DOHH2 (cell line): ENCODE results near the gene TMEM271.
"Not testable (repeated sequence)": the region's sequence is repeated elsewhere in the genome, so short reads cannot be mapped to it uniquely, and the experiment has no call there.

ENCODE experiments used
- H3F3A ChIP-seq: fragments of 200-600 bp; sonication (generic), shearing (Covaris generic); 2 replicates; pipeline ENCODE4 v1.6.0; 2016; ENCODE audit warnings: antibody characterized with exemption, mild to moderate bottlenecking; ENCODE audit not compliant: control insufficient read depth, insufficient read depth
- H3K27ac ChIP-seq: fragments of 200-600 bp; sonication (generic); 2 replicates; pipeline ENCODE4 v1.5.1; 2014; ENCODE audit warnings: low read depth, mild to moderate bottlenecking, low read length, moderate library complexity
- H3K27me3 ChIP-seq: fragments of 200-600 bp; sonication (generic); 2 replicates; pipeline ENCODE4 v1.6.1; 2014; ENCODE audit warnings: mild to moderate bottlenecking, low read length, mixed read lengths; ENCODE audit not compliant: control insufficient read depth
- H3K36me3 ChIP-seq: fragments of 200-600 bp; sonication (generic); 2 replicates; pipeline ENCODE4 v1.6.1; 2014; ENCODE audit warnings: mild to moderate bottlenecking, low read length, moderate library complexity, mixed read lengths; ENCODE audit not compliant: control insufficient read depth
- H3K4me1 ChIP-seq: fragments of 200-600 bp; sonication (generic); 2 replicates; pipeline ENCODE4 v1.6.1; 2014; ENCODE audit warnings: mild to moderate bottlenecking, low read length, mixed read lengths; ENCODE audit not compliant: control insufficient read depth
- H3K4me2 ChIP-seq: fragments of 200-600 bp; sonication (generic); 2 replicates; pipeline ENCODE4 v1.6.0; 2014; ENCODE audit warnings: mild to moderate bottlenecking, low read length, moderate library complexity
- H3K4me3 ChIP-seq: fragments of 200-600 bp; sonication (generic); 2 replicates; pipeline ENCODE4 v1.5.1; 2014; ENCODE audit warnings: mild to moderate bottlenecking, low read length, mixed read lengths
- H3K79me2 ChIP-seq: fragments of 200-600 bp; sonication (generic); 2 replicates; pipeline ENCODE4 v1.6.1; 2014; ENCODE audit warnings: mild to moderate bottlenecking, low read length, mixed read lengths; ENCODE audit not compliant: control insufficient read depth
- H3K9me2 ChIP-seq: fragments of 200-600 bp; sonication (generic); replicated peaks from 2 replicates; pipeline ENCODE4 v1.6.1; 2014; ENCODE audit warnings: mild to moderate bottlenecking, low read length, mixed read lengths; ENCODE audit not compliant: control insufficient read depth
- H3K9me3 ChIP-seq: fragments of 200-600 bp; sonication (generic); 2 replicates; pipeline ENCODE4 v1.6.1; 2014; ENCODE audit warnings: antibody characterized with exemption, low read length, mixed read lengths; ENCODE audit not compliant: control insufficient read depth, insufficient read depth
- H4K20me1 ChIP-seq: fragments of 200-600 bp; sonication (generic); 2 replicates; pipeline ENCODE4 v1.6.0; 2014; ENCODE audit warnings: low read depth, mild to moderate bottlenecking, antibody characterized with exemption, low read length, moderate library complexity; ENCODE audit not compliant: control insufficient read depth, insufficient read depth
- EZH2phosphoT487 ChIP-seq: fragments of 200-600 bp; sonication (generic); IDR thresholded peaks from 2 replicates; pipeline ENCODE4 v1.6.1; 2017; ENCODE audit warnings: borderline replicate concordance, mild to moderate bottlenecking, antibody characterized with exemption, low read length, moderate library complexity, mixed read lengths
- TF ChIP-seq, protein P1 (sequence below): fragments of 200-600 bp; sonication (generic); IDR thresholded peaks from one replicate; pipeline ENCODE4 v1.5.1; 2014; ENCODE audit warnings: antibody characterized with exemption, mild to moderate bottlenecking, low read depth, low read length; ENCODE audit not compliant: poor library complexity, severe bottlenecking

TMEM271 gene

DNA sequence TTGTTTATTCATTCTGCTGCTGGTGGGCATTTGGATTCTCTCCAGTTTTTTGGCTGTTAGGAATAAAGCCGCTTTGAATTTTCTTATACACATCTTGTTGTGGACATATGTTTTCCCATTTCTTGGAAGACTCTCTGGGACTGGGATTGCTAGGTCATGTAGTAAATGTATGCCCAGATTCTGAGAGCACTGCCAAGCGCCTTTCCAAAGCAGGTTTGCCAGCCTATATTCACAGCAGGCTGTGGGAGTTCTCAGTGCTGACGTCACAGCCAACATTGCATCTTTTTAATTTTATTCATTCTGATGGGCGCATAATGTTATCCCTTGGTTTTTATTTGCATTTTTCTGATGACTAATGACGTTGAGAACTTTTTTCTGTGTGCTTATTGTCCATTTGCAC lies 24.1 kb downstream of the TMEM271 start:
- Histone ChIP-seq H3K9me2 (no peaks in the 10 kb centered on the region; the same call in 1 of the 2 replicates), H4K20me1 (no peaks in the 10 kb centered on the region), H3K27me3 (no peaks in the 10 kb centered on the region), H3F3A (no peaks in the 10 kb centered on the region), H3K4me3 (no peak overlapping the region), H3K4me1 (no peaks in the 10 kb centered on the region), H3K36me3 (no peaks in the 10 kb centered on the region), H3K9me3 (peaks cover 21% of the 10 kb centered on the region), H3K4me2 (no peak overlapping the region), H3K27ac (no peak overlapping the region), H3K79me2 (no peaks in the 10 kb centered on the region)
- TF ChIP-seq, protein P1, sequence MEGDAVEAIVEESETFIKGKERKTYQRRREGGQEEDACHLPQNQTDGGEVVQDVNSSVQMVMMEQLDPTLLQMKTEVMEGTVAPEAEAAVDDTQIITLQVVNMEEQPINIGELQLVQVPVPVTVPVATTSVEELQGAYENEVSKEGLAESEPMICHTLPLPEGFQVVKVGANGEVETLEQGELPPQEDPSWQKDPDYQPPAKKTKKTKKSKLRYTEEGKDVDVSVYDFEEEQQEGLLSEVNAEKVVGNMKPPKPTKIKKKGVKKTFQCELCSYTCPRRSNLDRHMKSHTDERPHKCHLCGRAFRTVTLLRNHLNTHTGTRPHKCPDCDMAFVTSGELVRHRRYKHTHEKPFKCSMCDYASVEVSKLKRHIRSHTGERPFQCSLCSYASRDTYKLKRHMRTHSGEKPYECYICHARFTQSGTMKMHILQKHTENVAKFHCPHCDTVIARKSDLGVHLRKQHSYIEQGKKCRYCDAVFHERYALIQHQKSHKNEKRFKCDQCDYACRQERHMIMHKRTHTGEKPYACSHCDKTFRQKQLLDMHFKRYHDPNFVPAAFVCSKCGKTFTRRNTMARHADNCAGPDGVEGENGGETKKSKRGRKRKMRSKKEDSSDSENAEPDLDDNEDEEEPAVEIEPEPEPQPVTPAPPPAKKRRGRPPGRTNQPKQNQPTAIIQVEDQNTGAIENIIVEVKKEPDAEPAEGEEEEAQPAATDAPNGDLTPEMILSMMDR, result no peak
- TF ChIP-seq EZH2phosphoT487, result no peak

DNA sequence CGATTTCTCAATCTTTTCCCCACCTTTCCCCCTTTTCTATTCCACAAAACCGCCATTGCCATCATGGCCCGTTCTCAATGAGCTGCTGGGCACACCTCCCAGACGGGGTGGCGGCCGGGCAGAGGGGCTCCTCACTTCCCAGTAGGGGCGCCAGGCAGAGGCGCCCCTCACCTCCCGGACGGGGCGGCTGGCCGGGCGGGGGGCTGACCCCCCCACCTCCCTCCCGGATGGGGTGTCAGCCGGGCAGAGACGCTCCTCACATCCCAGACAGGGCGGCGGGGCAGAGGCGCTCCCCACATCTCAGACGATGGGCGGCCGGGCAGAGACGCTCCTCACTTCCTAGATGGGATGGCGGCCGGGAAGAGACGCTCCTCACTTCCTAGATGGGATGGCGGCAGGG lies 25.8 kb downstream of the TMEM271 start:
- H3F3A ChIP-seq, H4K20me1 ChIP-seq, H3K27me3 ChIP-seq, H3K36me3 ChIP-seq, H3K9me2 ChIP-seq, H3K79me2 ChIP-seq, H3K27ac ChIP-seq, H3K4me3 ChIP-seq, H3K4me1 ChIP-seq, H3K4me2 ChIP-seq: not testable (repeated sequence)
- peaks cover 11% of the 10 kb centered on the region for H3K9me3 ChIP-seq

DNA sequence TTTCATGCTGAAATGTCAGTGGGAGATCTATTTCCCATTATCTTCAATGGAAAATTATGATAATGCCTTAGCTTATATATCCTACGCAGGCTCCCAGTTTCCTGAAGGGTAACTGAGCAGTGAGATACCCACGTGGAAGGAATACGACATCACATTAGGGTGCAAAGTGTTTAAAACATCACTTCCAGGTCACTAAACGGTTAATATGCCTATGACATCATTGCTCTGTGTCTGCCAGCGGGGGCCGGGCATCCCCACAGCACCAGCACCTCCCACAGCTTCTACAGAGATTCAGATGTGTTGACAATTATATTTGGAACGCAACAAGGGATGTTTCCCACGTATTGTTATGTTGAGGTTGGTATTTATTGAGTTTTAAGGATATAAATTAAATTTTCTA lies 27.1 kb downstream of the TMEM271 start:
- Histone ChIP-seq H3K4me1 (no peaks in the 10 kb centered on the region), H3K4me3 (no peak overlapping the region), H3K4me2 (no peak overlapping the region), H4K20me1 (no peaks in the 10 kb centered on the region), H3K79me2 (no peaks in the 10 kb centered on the region), H3F3A (no peaks in the 10 kb centered on the region), H3K27ac (no peak overlapping the region), H3K9me2 (no peaks in the 10 kb centered on the region), H3K36me3 (no peaks in the 10 kb centered on the region), H3K9me3 (peaks cover 11% of the 10 kb centered on the region), H3K27me3 (no peaks in the 10 kb centered on the region)
- TF ChIP-seq EZH2phosphoT487, result no peak
- TF ChIP-seq, protein P1, result no peak

DNA sequence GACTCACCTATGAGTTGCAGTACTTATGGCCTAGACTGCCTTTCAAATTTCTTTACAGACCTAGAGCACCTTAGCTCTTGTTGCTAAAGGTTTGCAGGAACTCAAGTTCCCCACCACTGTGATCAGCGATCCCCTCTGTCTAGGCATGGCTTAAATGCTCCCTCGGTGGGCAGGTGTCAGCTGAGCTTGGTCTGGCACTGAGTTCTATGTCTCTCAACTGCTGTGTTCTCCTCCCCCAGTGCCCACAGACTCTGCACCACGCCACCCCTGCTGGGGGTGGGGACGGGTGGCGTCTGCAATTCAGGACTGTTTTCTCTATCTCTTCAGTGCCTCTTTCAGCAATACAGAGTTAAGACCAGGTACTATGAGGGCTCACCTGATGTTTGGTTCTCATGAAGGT lies 30.5 kb downstream of the TMEM271 start:
- no peaks in the 10 kb centered on the region for H3K27me3 ChIP-seq
- no peaks in the 10 kb centered on the region for H3F3A ChIP-seq
- no peaks in the 10 kb centered on the region for H3K9me3 ChIP-seq
- H3K27ac ChIP-seq, result no peak overlapping the region
- no peak overlapping the region for H3K4me2 ChIP-seq
- no peaks in the 10 kb centered on the region for H3K4me1 ChIP-seq
- H3K4me3 ChIP-seq, result no peak overlapping the region
- no peaks in the 10 kb centered on the region for H3K9me2 ChIP-seq
- no peaks in the 10 kb centered on the region for H3K79me2 ChIP-seq
- no peaks in the 10 kb centered on the region for H3K36me3 ChIP-seq
- TF ChIP-seq, protein P1, result no peak
- TF ChIP-seq EZH2phosphoT487, result no peak
- H4K20me1 ChIP-seq, result no peaks in the 10 kb centered on the region
